AG04449 (cell line): ENCODE results near the gene SLC37A2.

Source experiments
- CTCF ChIA-PET: fragments of 350-600 bp; formaldehyde crosslinking; extraction: SDS; loops from one replicate; lab custom pipeline; 2021; ENCODE audit warnings: antibody characterized with exemption; lab: Yijun Ruan, JAX
- POLR2A ChIA-PET: fragments of 400-600, 350-600 bp; formaldehyde crosslinking; extraction: SDS; loops from one replicate; lab custom pipeline; 2020; ENCODE audit warnings: antibody characterized with exemption, inconsistent platforms; lab: Yijun Ruan, JAX
- DNase-seq: peaks from one replicate; pipeline ENCODE4 v3.0.0-alpha.2; 2010; ENCODE audit warnings: low read depth, low spot score
- H3K4me3 ChIP-seq: 2 replicates; pipeline ENCODE4 v1.5.1; 2011; ENCODE audit warnings: low read depth, mild to moderate bottlenecking, control low read depth, low read length
- TF ChIP-seq, protein P1 (sequence below): IDR thresholded peaks from one replicate; pipeline ENCODE4 v1.5.1; 2011; ENCODE audit warnings: mild to moderate bottlenecking, moderate library complexity, low read length, control low read depth, inconsistent platforms; ENCODE audit not compliant: insufficient read depth; ENCODE audit errors: missing control alignments

SLC37A2 gene

DNA sequence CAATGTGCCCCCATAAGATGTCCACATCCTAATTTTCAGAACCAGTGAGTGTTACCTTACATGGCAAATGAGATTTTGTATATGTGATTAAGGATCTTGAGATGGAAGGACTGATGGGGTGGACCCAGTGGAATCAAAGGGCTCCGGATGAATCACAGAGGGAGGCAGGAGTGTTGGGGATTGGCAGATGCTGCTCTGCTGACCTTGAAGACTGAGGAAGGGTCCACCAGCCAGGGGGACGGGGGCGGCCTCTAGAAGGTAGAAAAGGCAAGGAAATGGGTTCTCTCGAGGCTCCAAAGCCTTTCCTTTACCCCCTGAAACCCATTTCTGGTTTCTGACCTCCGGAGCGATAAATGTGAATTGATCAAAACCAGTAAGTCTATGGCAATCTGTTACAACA lies 29.6 kb downstream of the SLC37A2 start:
- no peak for DNase-seq
- no peak overlapping the region for H3K4me3 ChIP-seq
- TF ChIP-seq, protein P1, sequence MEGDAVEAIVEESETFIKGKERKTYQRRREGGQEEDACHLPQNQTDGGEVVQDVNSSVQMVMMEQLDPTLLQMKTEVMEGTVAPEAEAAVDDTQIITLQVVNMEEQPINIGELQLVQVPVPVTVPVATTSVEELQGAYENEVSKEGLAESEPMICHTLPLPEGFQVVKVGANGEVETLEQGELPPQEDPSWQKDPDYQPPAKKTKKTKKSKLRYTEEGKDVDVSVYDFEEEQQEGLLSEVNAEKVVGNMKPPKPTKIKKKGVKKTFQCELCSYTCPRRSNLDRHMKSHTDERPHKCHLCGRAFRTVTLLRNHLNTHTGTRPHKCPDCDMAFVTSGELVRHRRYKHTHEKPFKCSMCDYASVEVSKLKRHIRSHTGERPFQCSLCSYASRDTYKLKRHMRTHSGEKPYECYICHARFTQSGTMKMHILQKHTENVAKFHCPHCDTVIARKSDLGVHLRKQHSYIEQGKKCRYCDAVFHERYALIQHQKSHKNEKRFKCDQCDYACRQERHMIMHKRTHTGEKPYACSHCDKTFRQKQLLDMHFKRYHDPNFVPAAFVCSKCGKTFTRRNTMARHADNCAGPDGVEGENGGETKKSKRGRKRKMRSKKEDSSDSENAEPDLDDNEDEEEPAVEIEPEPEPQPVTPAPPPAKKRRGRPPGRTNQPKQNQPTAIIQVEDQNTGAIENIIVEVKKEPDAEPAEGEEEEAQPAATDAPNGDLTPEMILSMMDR, result no peak
- ChIA-PET POLR2A (no interaction called here), CTCF (interaction anchor here (1.4 to 13.9 kb wide), 12 partner anchors 9 to 340 kb away, joined by 6 to 160 read pairs (median 18); no protein-coding TSS in a partner anchor)

DNA sequence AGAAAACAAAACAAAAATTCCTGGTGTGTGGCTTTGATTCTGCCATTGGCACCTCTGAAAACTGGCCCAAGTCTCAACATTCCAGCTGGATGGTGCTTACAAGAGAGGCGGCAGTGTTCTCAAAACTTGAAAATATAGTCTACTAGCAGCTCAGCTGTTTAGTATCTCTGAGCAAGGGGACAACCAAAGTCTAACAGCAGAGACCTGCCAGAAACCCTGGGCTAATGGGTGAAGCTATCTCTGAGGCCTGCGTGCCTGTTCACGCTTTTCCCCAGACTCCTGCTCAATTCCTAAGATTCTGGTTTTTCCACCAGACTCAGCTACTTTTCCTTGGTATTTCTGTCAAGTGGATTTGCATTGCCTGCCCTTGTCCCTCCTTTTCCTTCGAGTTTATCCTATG lies 30.4 kb downstream of the SLC37A2 start:
- DNase-seq, result no peak
- ChIA-PET CTCF (interaction anchor here (3.2 to 13.9 kb wide), 3 partner anchors 9 to 254 kb away, joined by 19 to 160 read pairs (median 92); no protein-coding TSS in a partner anchor), POLR2A (no interaction called here)

DNA sequence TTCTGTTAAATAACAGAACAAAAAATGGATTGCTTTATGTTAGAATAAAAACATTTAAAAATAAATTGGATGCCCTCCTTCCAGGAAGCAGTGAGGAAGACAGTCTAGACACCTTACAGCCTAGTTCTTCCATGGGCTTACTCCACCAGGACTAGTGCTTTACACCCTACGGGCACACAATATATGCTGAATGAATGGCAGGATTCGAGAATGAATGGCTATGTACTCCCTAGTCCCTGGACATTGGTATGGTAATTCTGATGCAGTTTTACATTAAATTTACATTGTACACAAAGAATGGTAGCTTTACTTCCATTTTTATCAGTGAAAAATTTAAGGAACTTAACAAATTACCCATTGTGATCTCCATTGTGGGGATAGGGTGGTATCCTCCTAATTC lies 31.6 kb downstream of the SLC37A2 start:
- ChIA-PET POLR2A (no interaction called here), CTCF (interaction anchor here (1.4 to 13.9 kb wide), 3 partner anchors 16 to 253 kb away, joined by 5 to 160 read pairs (median 92); no protein-coding TSS in a partner anchor)
- DNase-seq, result no peak
- no peak overlapping the region for H3K4me3 ChIP-seq
- TF ChIP-seq, protein P1, result no peak

More for the DNA sequence above, 30.4 kb downstream of the SLC37A2 start:
- TF ChIP-seq, protein P1, result no peak
- no peak overlapping the region for H3K4me3 ChIP-seq

DNA sequence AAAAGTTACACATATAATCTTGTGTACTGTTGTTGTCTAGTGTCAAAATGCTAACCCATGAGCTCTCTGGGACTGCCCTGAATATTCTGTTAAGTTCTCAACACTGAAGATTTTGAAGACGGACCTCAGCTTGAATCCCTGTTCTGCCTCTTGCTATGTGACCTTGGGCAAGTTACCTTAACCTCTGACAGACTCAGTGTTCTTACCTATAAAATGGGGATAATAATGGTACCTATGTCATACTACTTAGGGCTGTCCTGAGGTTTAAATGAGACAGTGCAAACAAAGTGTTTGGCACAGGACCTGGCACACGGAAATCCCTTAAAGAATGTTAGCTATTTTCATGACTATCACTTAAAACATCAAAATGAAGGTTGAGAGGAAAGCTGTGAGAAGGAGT lies 37.0 kb downstream of the SLC37A2 start:
- H3K4me3 ChIP-seq, result no peak overlapping the region
- TF ChIP-seq, protein P1, result no peak
- POLR2A ChIA-PET, result no interaction called here
- CTCF ChIA-PET, result interaction anchor here (1.5 to 13.9 kb wide), 3 partner anchors 8 to 246 kb away, joined by 3 to 160 read pairs (median 19); no protein-coding TSS in a partner anchor
- DNase-seq, result no peak

DNA sequence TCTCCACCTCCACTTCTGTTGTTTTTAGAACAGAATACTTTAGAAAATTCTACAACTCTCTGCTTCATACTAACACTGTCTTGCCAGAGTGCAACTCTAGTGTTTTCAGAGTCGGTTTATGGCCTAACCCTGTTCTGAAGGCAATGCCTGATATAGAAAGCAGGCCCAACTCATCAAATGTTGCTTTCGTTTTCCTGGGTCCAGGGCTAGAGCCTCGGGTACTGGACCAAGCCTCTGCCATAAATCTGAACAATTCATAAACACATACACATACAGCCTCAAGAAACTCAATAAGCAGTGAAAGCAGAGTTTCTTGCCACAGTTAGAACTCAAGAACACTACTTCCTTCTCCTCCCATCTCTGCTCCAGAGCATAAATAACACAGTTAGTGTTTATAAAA lies 38.5 kb downstream of the SLC37A2 start:
- ChIA-PET POLR2A (no interaction called here), CTCF (interaction anchor here (1.5 to 4.3 kb wide), 2 partner anchors 10 to 245 kb away, joined by 3 to 19 read pairs; no protein-coding TSS in a partner anchor)
- H3K4me3 ChIP-seq, result no peak overlapping the region
- no peak for DNase-seq
- TF ChIP-seq, protein P1, result no peak

DNA sequence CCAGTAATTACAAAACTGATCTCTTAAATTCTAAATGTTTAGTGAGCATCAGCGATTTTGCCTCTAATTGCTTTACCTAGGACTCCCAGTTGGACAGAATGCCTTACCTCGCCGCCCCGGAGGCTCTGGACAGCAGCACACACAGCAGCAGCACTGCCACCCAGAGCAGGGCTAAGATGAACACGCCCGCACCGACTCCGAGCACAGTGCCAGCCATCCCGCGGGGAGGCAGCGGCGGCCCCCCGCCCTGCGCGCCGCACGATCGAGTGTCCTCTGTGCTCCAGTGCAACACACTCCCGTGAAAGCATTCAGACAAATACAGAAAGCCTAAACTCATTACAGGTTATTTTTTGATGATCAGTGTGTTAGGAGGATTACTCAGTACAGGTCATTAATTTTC lies 38.9 kb downstream of the SLC37A2 start:
- no peak for DNase-seq
- TF ChIP-seq, protein P1, result no peak
- ChIA-PET CTCF (interaction anchor here (1.7 to 4.3 kb wide), 2 partner anchors 10 to 11 kb away, joined by 8 to 19 read pairs; partner anchors contain the start of gene TMEM218), POLR2A (no interaction called here)
- H3K4me3 ChIP-seq, result no peak overlapping the region
